IMR-90 (cell line): Measurements from ENCODE around the gene NCS1. TPM values are rescaled to one million over a fixed set of nuclear protein-coding genes. Genes with fewer than 3 reads are reported as not detected.

Source experiments
- BHLHE40 ChIP-seq: fragments of 150-350 bp; IDR thresholded peaks from 2 replicates; pipeline ENCODE4 v1.6.1; 2016; ENCODE audit warnings: mild to moderate bottlenecking, low read depth, low read length
- NFE2L2 ChIP-seq: fragments of 150-350 bp; IDR thresholded peaks from 2 replicates; pipeline ENCODE4 v1.6.1; 2016; ENCODE audit warnings: low read depth, mild to moderate bottlenecking, low read length
- RCOR1 ChIP-seq: IDR thresholded peaks from 2 replicates; pipeline ENCODE4 v1.6.1; 2012; ENCODE audit warnings: mild to moderate bottlenecking, low read length, improper control_type of control experiment; ENCODE audit not compliant: insufficient replicate concordance
- polyA plus RNA-seq, 3 experiments: library from polyadenylated mRNA; depleted of rRNA; stranded (reverse); fragments of >200 nt; gene quantifications; 2 replicates each; pipeline ENCODE4 v1.2.3, GENCODE V29; 2012; ENCODE audit warnings: low replicate concordance in 1 of 3
- total RNA-seq: library from RNA; depleted of rRNA; stranded (reverse); fragments of >200 nt; gene quantifications from 2 replicates; pipeline ENCODE4 v1.2.3, GENCODE V29; 2012

The NCS1 gene
- total and polyA plus RNA-seq, 2 of the 4 experiments (the other 2 are of a cell fraction): 41.0 to 60.5 TPM

- TF ChIP-seq BHLHE40 (peak; percentile 45; the same call in 1 of the 2 replicates), NFE2L2 (no peak), RCOR1 (no peak)
These were observed 62.4 kb downstream of the NCS1 start (continued) for GRCh38 chr9:130234340-130235260.
